ENCODE measurements around the gene NAA40.

NAA40 gene

GRCh38 chr11:63903884-63904283, 34.9 kb upstream of the NAA40 start:
- Histone ChIP-seq H3K4me3 (no peak overlapping the region), H3K27ac (no peak overlapping the region), H3K36me3 (ENCODE audit: insufficient read depth, low read length) (peaks cover 54% of the 10 kb centered on the region), H3K9ac (ENCODE audit: insufficient read length) (no peak overlapping the region), H3K9me3 (ENCODE audit: low read depth, low read length) (no peaks in the 10 kb centered on the region)
- TF ChIP-seq FOXP2 (optimal IDR thresholded peaks at IDR 0.05; ENCODE audit: control extremely low read depth, extremely low read length, insufficient read depth): no peak
- no peak for TF ChIP-seq EZH2 (IDR thresholded peaks at IDR 0.05)
- TF ChIP-seq POLR2AphosphoS5 (IDR thresholded peaks at IDR 0.05; ENCODE audit: borderline replicate concordance, low read depth, low read length): no peak
- no peak for DNase-seq (ENCODE audit: low read depth, low spot score)

- H3K36me3 ChIP-seq (ENCODE audit: insufficient read depth, low read length): peaks cover 45% of the 10 kb centered on the region
- no peak for TF ChIP-seq EZH2 (IDR thresholded peaks at IDR 0.05)
- no peak for TF ChIP-seq POLR2AphosphoS5 (IDR thresholded peaks at IDR 0.05; ENCODE audit: borderline replicate concordance, low read depth, low read length)
- H3K27ac ChIP-seq: no peak overlapping the region
Measured at GRCh38 chr11:63904743-63905142, 34.1 kb upstream of the NAA40 start.

GRCh38 chr11:63905179-63905578, 33.6 kb upstream of the NAA40 start:
- Histone ChIP-seq H3K4me3 (no peak overlapping the region), H3K36me3 (ENCODE audit: insufficient read depth, low read length) (peaks cover 41% of the 10 kb centered on the region), H3K27ac (no peak overlapping the region), H3K9ac (ENCODE audit: insufficient read length) (no peak overlapping the region), H3K9me3 (ENCODE audit: low read depth, low read length) (no peaks in the 10 kb centered on the region)
- TF ChIP-seq FOXP2 (optimal IDR thresholded peaks at IDR 0.05; ENCODE audit: control extremely low read depth, extremely low read length, insufficient read depth) (no peak), EZH2 (IDR thresholded peaks at IDR 0.05) (no peak), POLR2AphosphoS5 (IDR thresholded peaks at IDR 0.05; ENCODE audit: borderline replicate concordance, low read depth, low read length) (no peak)
- no peak for DNase-seq (ENCODE audit: low read depth, low spot score)

More at GRCh38 chr11:63904743-63905142, 34.1 kb upstream of the NAA40 start:
- no peak overlapping the region for H3K9ac ChIP-seq (ENCODE audit: insufficient read length)
- no peak overlapping the region for H3K4me3 ChIP-seq
- no peaks in the 10 kb centered on the region for H3K9me3 ChIP-seq (ENCODE audit: low read depth, low read length)
- DNase-seq (ENCODE audit: low read depth, low spot score): no peak

- no peaks in the 10 kb centered on the region for H3K9me3 ChIP-seq (ENCODE audit: low read depth, low read length)
- H3K36me3 ChIP-seq (ENCODE audit: insufficient read depth, low read length): peaks cover 32% of the 10 kb centered on the region
- no peak overlapping the region for H3K9ac ChIP-seq (ENCODE audit: insufficient read length)
- no peak overlapping the region for H3K27ac ChIP-seq
- H3K4me3 ChIP-seq: no peak overlapping the region
- TF ChIP-seq POLR2AphosphoS5 (IDR thresholded peaks at IDR 0.05; ENCODE audit: borderline replicate concordance, low read depth, low read length): no peak
- TF ChIP-seq EZH2 (IDR thresholded peaks at IDR 0.05): no peak
- DNase-seq (ENCODE audit: low read depth, low spot score): no peak
Measured at GRCh38 chr11:63906087-63906486, 32.7 kb upstream of the NAA40 start.

GRCh38 chr11:63906585-63906984, 32.2 kb upstream of the NAA40 start:
- H3K4me3 ChIP-seq: no peak overlapping the region
- no peak for TF ChIP-seq FOXP2 (optimal IDR thresholded peaks at IDR 0.05; ENCODE audit: control extremely low read depth, extremely low read length, insufficient read depth)
- TF ChIP-seq EZH2 (IDR thresholded peaks at IDR 0.05): no peak
- TF ChIP-seq POLR2AphosphoS5 (IDR thresholded peaks at IDR 0.05; ENCODE audit: borderline replicate concordance, low read depth, low read length): no peak
- no peak overlapping the region for H3K9ac ChIP-seq (ENCODE audit: insufficient read length)
- no peak for DNase-seq (ENCODE audit: low read depth, low spot score)
- H3K9me3 ChIP-seq (ENCODE audit: low read depth, low read length): no peaks in the 10 kb centered on the region
- H3K36me3 ChIP-seq (ENCODE audit: insufficient read depth, low read length): peaks cover 31% of the 10 kb centered on the region
- peak overlapping the region; percentile 25; the same call in 1 of the 2 replicates for H3K27ac ChIP-seq

GRCh38 chr11:63907063-63907462, 31.7 kb upstream of the NAA40 start:
- no peak overlapping the region for H3K9ac ChIP-seq (ENCODE audit: insufficient read length)
- peak overlapping the region; percentile 25; the same call in 1 of the 2 replicates for H3K27ac ChIP-seq
- peaks cover 26% of the 10 kb centered on the region for H3K36me3 ChIP-seq (ENCODE audit: insufficient read depth, low read length)
- TF ChIP-seq POLR2AphosphoS5 (IDR thresholded peaks at IDR 0.05; ENCODE audit: borderline replicate concordance, low read depth, low read length): no peak
- no peak for TF ChIP-seq EZH2 (IDR thresholded peaks at IDR 0.05)
- TF ChIP-seq FOXP2 (optimal IDR thresholded peaks at IDR 0.05; ENCODE audit: control extremely low read depth, extremely low read length, insufficient read depth): no peak
- no peaks in the 10 kb centered on the region for H3K9me3 ChIP-seq (ENCODE audit: low read depth, low read length)
- H3K4me3 ChIP-seq: no peak overlapping the region
- DNase-seq (ENCODE audit: low read depth, low spot score): no peak

- Histone ChIP-seq H3K4me3 (no peak overlapping the region), H3K27ac (peak overlapping the region; percentile 62; the same call in 1 of the 2 replicates), H3K9ac (ENCODE audit: insufficient read length) (no peak overlapping the region), H3K9me3 (ENCODE audit: low read depth, low read length) (no peaks in the 10 kb centered on the region), H3K36me3 (ENCODE audit: insufficient read depth, low read length) (peaks cover 17% of the 10 kb centered on the region)
- DNase-seq (ENCODE audit: low read depth, low spot score): no peak
- TF ChIP-seq EZH2 (IDR thresholded peaks at IDR 0.05) (no peak), POLR2AphosphoS5 (IDR thresholded peaks at IDR 0.05; ENCODE audit: borderline replicate concordance, low read depth, low read length) (no peak), FOXP2 (optimal IDR thresholded peaks at IDR 0.05; ENCODE audit: control extremely low read depth, extremely low read length, insufficient read depth) (no peak)
Measured at GRCh38 chr11:63907808-63908530, 30.8 kb upstream of the NAA40 start.

- peaks cover 10% of the 10 kb centered on the region; the same call in 1 of the 2 replicates for H3K36me3 ChIP-seq (ENCODE audit: insufficient read depth, low read length)
- peak overlapping the region; percentile 62; the same call in 1 of the 2 replicates for H3K27ac ChIP-seq
- no peak for DNase-seq (ENCODE audit: low read depth, low spot score)
- no peak overlapping the region for H3K9ac ChIP-seq (ENCODE audit: insufficient read length)
- no peak overlapping the region for H3K4me3 ChIP-seq
- no peak for TF ChIP-seq EZH2 (IDR thresholded peaks at IDR 0.05)
- TF ChIP-seq FOXP2 (optimal IDR thresholded peaks at IDR 0.05; ENCODE audit: control extremely low read depth, extremely low read length, insufficient read depth): no peak
- no peak for TF ChIP-seq POLR2AphosphoS5 (IDR thresholded peaks at IDR 0.05; ENCODE audit: borderline replicate concordance, low read depth, low read length)
- no peaks in the 10 kb centered on the region for H3K9me3 ChIP-seq (ENCODE audit: low read depth, low read length)
Measured at GRCh38 chr11:63908631-63909401, 30.0 kb upstream of the NAA40 start.

Data from SK-N-MC (cell line).